HL-60 (cell line): Measurements from ENCODE around the gene RPL19.

ENCODE experiments used
- DNase-seq, 2 experiments: peaks; one replicate each; pipeline ENCODE4 v3.0.0-alpha.2; 2010 to 2020; ENCODE audit warnings: low read depth in 1 of 2, low spot score in 1 of 2
- H3K27ac ChIP-seq: fragments of 250-450 bp; sonication (Bioruptor Pico); replicated peaks from 2 replicates; pipeline ENCODE4 v1.5.1; 2020; ENCODE audit warnings: mild to moderate bottlenecking, moderate library complexity
- H3K27me3 ChIP-seq: fragments of 250-450 bp; sonication (Bioruptor Pico); 2 replicates; pipeline ENCODE4 v1.5.1; 2021; ENCODE audit warnings: mild to moderate bottlenecking, moderate library complexity; ENCODE audit not compliant: insufficient read depth, poor library complexity, severe bottlenecking
- H3K4me3 ChIP-seq: replicated peaks from 2 replicates; pipeline ENCODE4 v1.5.1; 2011; ENCODE audit warnings: mild to moderate bottlenecking, control low read depth, low read length; ENCODE audit not compliant: insufficient read depth
- CTCF ChIP-seq: IDR thresholded peaks from one replicate; pipeline ENCODE4 v1.5.1; 2011; ENCODE audit warnings: low read length, control low read depth, inconsistent platforms; ENCODE audit not compliant: insufficient read depth
- GABPA ChIP-seq: IDR thresholded peaks from 2 replicates; pipeline ENCODE4 v1.6.1; 2012; ENCODE audit warnings: low read depth
- POLR2AphosphoS5 ChIP-seq: IDR thresholded peaks from 2 replicates; pipeline ENCODE4 v1.6.1; 2012; ENCODE audit warnings: low read depth
- REST ChIP-seq: IDR thresholded peaks from 2 replicates; pipeline ENCODE4 v1.6.1; 2012; ENCODE audit warnings: low read depth; ENCODE audit not compliant: insufficient replicate concordance
- SPI1 ChIP-seq: IDR thresholded peaks from 2 replicates; pipeline ENCODE4 v1.6.1; 2012; ENCODE audit warnings: low read depth, mild to moderate bottlenecking, borderline replicate concordance

The RPL19 gene

GRCh38 chr17:39231091-39231561 lies 31.0 kb downstream of the RPL19 start:
- Histone ChIP-seq H3K4me3 (no peak overlapping the region), H3K27ac (no peak overlapping the region), H3K27me3 (peaks cover 6% of the 10 kb centered on the region)
- no peak for DNase-seq
- TF ChIP-seq GABPA (no peak), REST (no peak), POLR2AphosphoS5 (no peak), SPI1 (no peak), CTCF (no peak)

- H3K27ac ChIP-seq = no peak overlapping the region
- no peak overlapping the region for H3K4me3 ChIP-seq
- H3K27me3 ChIP-seq = no peaks in the 10 kb centered on the region
- TF ChIP-seq CTCF (peak; percentile 73), GABPA (no peak)
- peak in 1 of 2 experiments; percentile 57 for DNase-seq
Observed at GRCh38 chr17:39231591-39232551, 31.8 kb downstream of the RPL19 start.

- TF ChIP-seq GABPA = no peak
- TF ChIP-seq SPI1 = no peak
- TF ChIP-seq CTCF = peak; percentile 95
- no peak for TF ChIP-seq POLR2AphosphoS5
- no peak for TF ChIP-seq REST
- Histone ChIP-seq H3K27me3 (no peaks in the 10 kb centered on the region), H3K4me3 (no peak overlapping the region), H3K27ac (no peak overlapping the region)
- DNase-seq = peak in 1 of 2 experiments; percentile 67
Observed at GRCh38 chr17:39235555-39236449, 35.7 kb downstream of the RPL19 start.
